Measurements from ENCODE around the gene RBP5. TPM values are rescaled to one million over a fixed set of nuclear protein-coding genes. Genes with fewer than 3 reads are reported as not detected.

The RBP5 gene
- total and polyA plus RNA-seq, 9 donors = 0.49 to 6.5 (median 3.1) TPM

DNA sequence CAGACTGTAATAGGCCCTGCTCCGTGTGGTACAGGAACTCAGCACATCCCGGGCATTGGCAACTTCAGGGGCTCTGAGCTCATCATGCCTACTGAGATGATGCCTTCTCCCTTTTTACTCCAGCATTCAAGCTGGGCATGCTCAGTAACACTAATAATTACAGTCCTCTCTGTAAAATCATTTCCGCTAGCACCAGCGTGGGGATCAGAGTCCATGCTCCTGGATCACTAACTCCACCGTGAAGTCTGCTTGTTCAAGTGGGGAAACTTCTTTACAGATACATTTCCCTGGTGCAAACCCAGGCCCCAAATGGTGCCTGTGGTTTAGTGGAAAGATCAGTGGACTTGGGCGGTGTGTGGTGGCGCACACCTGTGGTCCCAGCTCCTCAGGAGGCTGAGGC, 18.2 kb upstream of the RBP5 start:
- WGBS (ENCODE audit: insufficient coverage) = 93% methylated on average over 4 of the region's 7 CpGs
- H3K9me3 ChIP-seq (replicated peaks; ENCODE audit: control insufficient read depth, low read depth, low read length) = no peaks in the 10 kb centered on the region
- no peaks in the 10 kb centered on the region for H3K4me1 ChIP-seq (ENCODE audit: control insufficient read depth, insufficient read depth, low read length)
- H3K27ac ChIP-seq (ENCODE audit: low read length) = no peak overlapping the region
- no peaks in the 10 kb centered on the region for H3K27me3 ChIP-seq (ENCODE audit: control insufficient read depth, insufficient read depth, low read length)
- no peak overlapping the region for H3K4me3 ChIP-seq (ENCODE audit: low read length)
- H3K36me3 ChIP-seq (ENCODE audit: control insufficient read depth, insufficient read depth, low read length) = peaks cover 33% of the 10 kb centered on the region
- DNase-seq = no peak

DNA sequence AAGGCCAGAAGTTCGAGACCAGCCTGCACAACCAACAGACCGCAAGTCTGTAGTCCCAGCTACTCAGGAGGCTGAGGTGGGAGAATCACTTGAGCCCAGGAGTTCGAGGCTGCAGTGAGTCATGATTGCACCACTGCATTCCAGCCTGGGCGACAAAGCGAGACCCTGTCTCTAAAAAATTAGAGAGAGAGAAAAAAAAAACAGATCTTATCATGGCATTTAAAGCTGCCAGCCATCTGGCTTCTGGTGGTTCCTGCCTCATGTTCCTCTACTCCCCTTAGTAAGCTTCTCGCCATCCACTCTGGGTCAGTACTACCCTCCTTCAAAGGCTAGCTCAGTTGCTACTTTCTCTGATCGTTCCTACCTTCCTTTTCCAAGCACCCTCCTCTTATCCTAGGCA, 17.5 kb upstream of the RBP5 start:
- Histone ChIP-seq H3K27ac (ENCODE audit: low read length) (no peak overlapping the region), H3K4me3 (ENCODE audit: low read length) (no peak overlapping the region), H3K27me3 (ENCODE audit: control insufficient read depth, insufficient read depth, low read length) (no peaks in the 10 kb centered on the region), H3K9me3 (replicated peaks; ENCODE audit: control insufficient read depth, low read depth, low read length) (no peaks in the 10 kb centered on the region), H3K36me3 (ENCODE audit: control insufficient read depth, insufficient read depth, low read length) (peaks cover 38% of the 10 kb centered on the region), H3K4me1 (ENCODE audit: control insufficient read depth, insufficient read depth, low read length) (no peaks in the 10 kb centered on the region)
- no peak for DNase-seq
- WGBS (ENCODE audit: insufficient coverage) = 88% methylated on average over 5 of the region's 7 CpGs

DNA sequence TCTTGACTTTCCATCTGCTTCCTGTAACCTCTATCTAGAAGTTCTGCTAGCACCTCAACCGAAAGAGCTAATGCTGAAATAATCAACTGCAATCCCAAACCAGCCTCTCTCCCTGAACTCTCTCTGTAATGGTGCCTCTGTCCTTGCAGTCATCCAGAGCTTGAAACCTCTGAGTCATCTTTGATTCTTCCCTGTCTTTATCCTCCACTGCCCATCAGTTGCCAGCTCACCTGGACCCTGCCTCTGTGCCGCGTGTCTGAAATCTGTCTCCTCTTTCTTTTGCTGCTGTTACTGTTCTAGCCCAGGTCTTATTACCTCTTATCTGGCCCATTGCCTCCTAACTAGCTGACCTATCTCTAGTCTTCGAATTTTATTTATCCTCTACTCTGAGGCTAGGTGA, 17.0 kb upstream of the RBP5 start:
- no peaks in the 10 kb centered on the region for H3K9me3 ChIP-seq (replicated peaks; ENCODE audit: control insufficient read depth, low read depth, low read length)
- H3K27me3 ChIP-seq (ENCODE audit: control insufficient read depth, insufficient read depth, low read length) = no peaks in the 10 kb centered on the region
- peaks cover 37% of the 10 kb centered on the region for H3K36me3 ChIP-seq (ENCODE audit: control insufficient read depth, insufficient read depth, low read length)
- DNase-seq = no peak
- WGBS (ENCODE audit: insufficient coverage) = 84% methylated on average over 3 of the region's 4 CpGs
- H3K27ac ChIP-seq (ENCODE audit: low read length) = no peak overlapping the region
- H3K4me1 ChIP-seq (ENCODE audit: control insufficient read depth, insufficient read depth, low read length) = no peaks in the 10 kb centered on the region
- no peak overlapping the region for H3K4me3 ChIP-seq (ENCODE audit: low read length)

DNA sequence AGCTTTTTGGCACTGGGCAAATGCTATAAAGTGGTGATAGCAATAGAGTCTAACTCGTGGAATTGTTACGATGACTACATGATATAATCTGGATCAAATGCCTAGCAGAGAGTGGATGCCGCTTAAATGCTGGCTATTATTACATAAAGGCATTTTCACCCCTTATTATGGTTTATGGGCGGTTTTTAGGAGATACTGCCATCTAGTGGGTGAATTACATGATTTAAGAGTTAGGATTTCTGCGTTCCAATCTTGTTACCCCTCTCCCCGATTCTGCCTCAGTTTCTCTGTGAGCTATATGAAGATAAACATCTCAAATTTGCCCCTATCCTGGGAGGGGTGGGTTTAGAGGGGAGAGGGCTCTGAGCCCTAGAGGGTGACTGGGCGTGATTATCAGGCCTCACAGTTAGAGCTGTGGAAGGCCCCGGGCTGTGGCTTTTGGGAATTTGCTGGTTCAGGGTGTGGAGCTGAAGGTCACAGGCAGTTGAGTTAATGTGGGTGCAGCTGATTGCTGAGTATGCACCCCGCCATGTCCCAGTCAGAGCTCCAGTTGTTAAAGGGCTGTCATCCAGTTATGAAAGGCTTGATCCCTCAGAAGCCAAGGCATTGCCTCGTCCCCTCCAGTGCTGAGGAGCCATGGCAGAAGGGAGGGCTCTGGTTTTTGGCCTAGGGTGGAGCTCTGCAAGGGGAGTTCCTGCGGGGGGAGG, 15.9 kb upstream of the RBP5 start:
- WGBS (ENCODE audit: insufficient coverage) = 65% methylated on average over 2 of the region's 11 CpGs
- peak; percentile 63 for DNase-seq
- Histone ChIP-seq H3K36me3 (ENCODE audit: control insufficient read depth, insufficient read depth, low read length) (peaks cover 36% of the 10 kb centered on the region), H3K4me1 (ENCODE audit: control insufficient read depth, insufficient read depth, low read length) (no peaks in the 10 kb centered on the region), H3K9me3 (replicated peaks; ENCODE audit: control insufficient read depth, low read depth, low read length) (no peaks in the 10 kb centered on the region), H3K27me3 (ENCODE audit: control insufficient read depth, insufficient read depth, low read length) (no peaks in the 10 kb centered on the region), H3K4me3 (ENCODE audit: low read length) (no peak overlapping the region), H3K27ac (ENCODE audit: low read length) (no peak overlapping the region)

DNA sequence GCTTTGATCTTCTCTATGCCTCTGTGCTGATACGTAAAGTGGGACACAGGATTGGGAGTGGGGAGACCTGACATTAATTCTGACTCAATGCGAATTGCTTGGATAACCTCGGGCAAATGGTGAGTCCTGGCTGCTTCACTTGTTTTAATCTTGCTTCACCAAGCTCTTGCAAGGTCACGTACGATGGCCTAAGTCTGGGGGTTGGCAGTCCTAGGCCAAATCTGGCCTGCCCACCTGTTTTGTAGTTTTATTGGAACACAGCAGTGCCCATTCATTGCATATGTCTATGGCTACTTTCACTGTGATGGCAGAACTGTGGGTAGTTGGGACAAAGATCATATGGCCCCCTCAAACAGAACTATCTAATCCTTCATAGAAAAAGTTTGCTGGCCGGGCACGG, 14.9 kb upstream of the RBP5 start:
- H3K4me1 ChIP-seq (ENCODE audit: control insufficient read depth, insufficient read depth, low read length) = no peaks in the 10 kb centered on the region
- H3K27ac ChIP-seq (ENCODE audit: low read length) = no peak overlapping the region
- no peak for DNase-seq
- 92% methylated on average over 4 of the region's 7 CpGs for WGBS (ENCODE audit: insufficient coverage)
- no peaks in the 10 kb centered on the region for H3K9me3 ChIP-seq (replicated peaks; ENCODE audit: control insufficient read depth, low read depth, low read length)
- H3K36me3 ChIP-seq (ENCODE audit: control insufficient read depth, insufficient read depth, low read length) = peaks cover 26% of the 10 kb centered on the region
- H3K4me3 ChIP-seq (ENCODE audit: low read length) = no peak overlapping the region
- H3K27me3 ChIP-seq (ENCODE audit: control insufficient read depth, insufficient read depth, low read length) = no peaks in the 10 kb centered on the region

DNA sequence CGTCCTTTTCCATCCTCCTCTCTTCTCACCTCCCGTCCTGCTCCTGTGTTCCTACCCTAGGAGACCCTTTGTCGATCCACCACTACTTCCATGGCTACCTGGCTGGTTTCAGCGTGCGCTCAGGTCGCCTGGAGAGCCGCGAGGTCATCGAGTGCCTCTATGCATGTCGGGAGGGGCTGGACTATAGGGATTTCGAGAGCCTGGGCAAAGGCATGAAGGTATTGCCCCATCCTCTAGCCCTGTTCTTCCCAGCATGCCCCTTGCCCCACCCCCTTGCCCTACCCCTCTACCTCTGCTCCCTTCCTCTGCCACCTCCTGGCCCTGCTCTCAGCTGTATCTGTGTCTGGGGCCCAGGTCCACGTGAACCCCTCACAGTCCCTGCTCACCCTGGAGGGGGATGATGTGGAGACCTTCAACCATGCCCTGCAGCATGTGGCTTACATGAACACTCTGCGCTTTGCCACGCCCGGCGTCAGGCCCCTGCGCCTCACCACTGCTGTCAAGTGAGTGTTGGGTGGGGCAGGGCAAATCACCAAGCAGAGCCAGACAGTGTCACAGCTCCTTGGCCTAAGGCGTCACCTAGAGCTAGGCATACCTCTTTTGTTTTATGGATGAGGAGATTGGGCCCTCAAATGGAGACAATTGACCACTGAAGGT, 14.2 kb upstream of the RBP5 start:
- no peak for DNase-seq
- Histone ChIP-seq H3K4me1 (ENCODE audit: control insufficient read depth, insufficient read depth, low read length) (no peaks in the 10 kb centered on the region), H3K27ac (ENCODE audit: low read length) (no peak overlapping the region), H3K36me3 (ENCODE audit: control insufficient read depth, insufficient read depth, low read length) (peaks cover 24% of the 10 kb centered on the region), H3K9me3 (replicated peaks; ENCODE audit: control insufficient read depth, low read depth, low read length) (no peaks in the 10 kb centered on the region), H3K4me3 (ENCODE audit: low read length) (no peak overlapping the region), H3K27me3 (ENCODE audit: control insufficient read depth, insufficient read depth, low read length) (no peaks in the 10 kb centered on the region)
- WGBS (ENCODE audit: insufficient coverage) = 98% methylated on average over 12 of the region's 18 CpGs

DNA sequence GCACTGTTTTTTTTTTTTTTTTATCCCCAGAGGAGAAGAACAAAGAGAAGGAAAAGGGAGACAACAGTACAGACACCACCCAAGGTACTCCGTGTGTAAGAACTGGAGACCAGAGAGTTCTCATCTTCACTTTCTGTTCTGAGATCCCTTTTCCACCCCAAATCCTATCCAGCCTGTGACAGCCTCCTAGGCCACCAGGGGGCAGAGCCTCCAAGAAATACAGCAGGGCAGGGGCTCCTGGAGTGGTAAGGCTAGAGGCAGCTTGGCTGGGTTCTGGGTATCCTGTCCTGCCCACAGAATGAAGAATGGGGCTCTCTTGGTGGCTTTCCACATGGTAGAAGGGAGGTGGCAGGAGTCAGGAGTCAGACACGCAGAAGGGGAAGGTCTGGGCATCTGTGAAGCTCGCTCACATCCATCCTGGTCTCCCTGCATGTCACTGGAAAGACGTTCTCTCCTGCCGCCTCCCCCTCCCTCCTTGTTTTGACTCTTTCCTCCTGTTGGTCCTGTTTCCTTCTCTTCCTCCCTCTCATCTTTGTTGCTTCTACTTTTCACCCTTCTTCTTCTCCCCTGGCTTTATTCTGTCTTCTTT, 13.5 kb upstream of the RBP5 start:
- WGBS (ENCODE audit: insufficient coverage) = 77% methylated on average over 3 of the region's 5 CpGs
- Histone ChIP-seq H3K36me3 (ENCODE audit: control insufficient read depth, insufficient read depth, low read length) (peaks cover 28% of the 10 kb centered on the region), H3K27ac (ENCODE audit: low read length) (no peak overlapping the region), H3K4me1 (ENCODE audit: control insufficient read depth, insufficient read depth, low read length) (no peaks in the 10 kb centered on the region), H3K27me3 (ENCODE audit: control insufficient read depth, insufficient read depth, low read length) (no peaks in the 10 kb centered on the region), H3K9me3 (replicated peaks; ENCODE audit: control insufficient read depth, low read depth, low read length) (no peaks in the 10 kb centered on the region), H3K4me3 (ENCODE audit: low read length) (no peak overlapping the region)
- DNase-seq = no peak

DNA sequence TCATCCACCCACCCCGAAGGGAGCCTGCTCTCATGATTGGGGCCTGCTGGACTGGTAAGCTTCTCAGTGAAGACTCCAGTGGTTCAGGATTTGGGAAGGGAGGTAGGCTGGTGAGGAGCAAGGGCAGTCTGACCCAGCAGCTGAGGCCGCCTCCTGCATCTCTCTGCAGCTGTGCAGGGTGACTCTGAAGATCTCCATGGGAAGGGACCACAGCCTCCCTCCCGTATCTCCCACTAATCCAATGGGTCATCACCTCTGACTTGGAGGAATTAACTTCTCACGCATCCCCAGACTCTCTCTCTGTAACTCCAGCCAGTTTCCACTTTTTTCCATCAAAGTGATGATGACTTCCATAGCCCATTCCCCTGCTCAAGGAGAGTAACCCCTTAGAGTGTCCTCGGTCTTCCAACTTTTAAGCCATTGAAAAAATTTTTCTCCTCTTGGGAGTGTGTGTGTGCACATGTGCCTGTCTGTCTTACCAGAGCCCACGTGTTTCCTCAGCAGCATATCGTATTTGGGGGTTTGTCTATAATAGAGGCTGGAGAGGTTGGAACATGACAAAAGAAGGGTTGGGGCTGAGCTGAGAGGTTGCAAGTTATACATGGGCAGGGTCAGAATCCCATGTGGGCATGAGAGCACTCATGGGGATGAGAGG, 12.8 kb upstream of the RBP5 start:
- DNase-seq = no peak
- 83% methylated on average over 3 of the region's 7 CpGs for WGBS (ENCODE audit: insufficient coverage)
- H3K27me3 ChIP-seq (ENCODE audit: control insufficient read depth, insufficient read depth, low read length) = no peaks in the 10 kb centered on the region
- peaks cover 34% of the 10 kb centered on the region for H3K36me3 ChIP-seq (ENCODE audit: control insufficient read depth, insufficient read depth, low read length)
- no peak overlapping the region for H3K4me3 ChIP-seq (ENCODE audit: low read length)
- H3K27ac ChIP-seq (ENCODE audit: low read length) = no peak overlapping the region
- H3K9me3 ChIP-seq (replicated peaks; ENCODE audit: control insufficient read depth, low read depth, low read length) = no peaks in the 10 kb centered on the region
- H3K4me1 ChIP-seq (ENCODE audit: control insufficient read depth, insufficient read depth, low read length) = no peaks in the 10 kb centered on the region

DNA sequence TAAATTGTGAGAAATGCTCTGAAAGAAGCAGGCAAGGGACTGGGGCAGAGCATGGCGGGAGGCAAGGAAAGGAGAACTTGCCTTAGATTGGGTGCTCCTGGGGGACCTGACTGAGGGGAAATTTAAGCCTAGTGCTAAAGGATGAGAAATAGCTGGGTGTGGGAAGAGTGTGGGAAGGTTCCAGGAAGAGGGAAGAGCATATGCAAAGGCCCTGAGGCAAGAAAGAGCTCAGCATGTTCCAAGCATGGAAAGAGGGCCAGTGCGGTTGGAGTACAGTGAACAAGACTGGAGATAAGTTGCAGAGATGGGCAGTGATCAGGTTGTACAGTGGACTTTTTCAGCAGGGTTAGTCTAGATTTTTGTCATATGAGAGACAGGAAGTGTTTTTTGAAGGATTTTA, 10.5 kb upstream of the RBP5 start:
- H3K27ac ChIP-seq (ENCODE audit: low read length) = no peak overlapping the region
- WGBS (ENCODE audit: insufficient coverage) = 89% methylated on average over 2 of the region's 2 CpGs
- H3K4me1 ChIP-seq (ENCODE audit: control insufficient read depth, insufficient read depth, low read length) = no peaks in the 10 kb centered on the region
- H3K4me3 ChIP-seq (ENCODE audit: low read length) = no peak overlapping the region
- peaks cover 44% of the 10 kb centered on the region for H3K36me3 ChIP-seq (ENCODE audit: control insufficient read depth, insufficient read depth, low read length)
- no peaks in the 10 kb centered on the region for H3K27me3 ChIP-seq (ENCODE audit: control insufficient read depth, insufficient read depth, low read length)
- no peak for DNase-seq
- H3K9me3 ChIP-seq (replicated peaks; ENCODE audit: control insufficient read depth, low read depth, low read length) = no peaks in the 10 kb centered on the region

DNA sequence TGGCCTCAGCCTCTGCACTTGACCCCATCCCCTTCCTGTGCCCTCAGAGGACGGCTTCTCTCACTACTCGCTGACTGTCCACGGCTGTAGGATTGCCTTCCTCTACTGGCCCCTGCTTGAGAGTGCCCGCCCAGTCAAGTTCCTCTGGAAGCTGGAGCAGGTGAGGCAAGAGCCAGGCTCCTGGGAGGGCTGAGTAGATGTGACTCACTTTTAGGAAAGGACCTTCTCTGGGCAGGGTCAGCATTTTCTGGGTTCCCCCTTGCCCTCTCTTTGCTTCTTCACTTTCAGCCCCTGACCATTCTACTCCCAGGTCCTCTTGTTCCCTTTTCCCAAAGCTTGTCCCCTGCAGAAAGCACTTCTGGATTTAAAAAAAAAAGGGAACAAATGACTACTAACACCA, 9.2 kb upstream of the RBP5 start:
- H3K4me3 ChIP-seq (ENCODE audit: low read length) = no peak overlapping the region
- H3K9me3 ChIP-seq (replicated peaks; ENCODE audit: control insufficient read depth, low read depth, low read length) = no peaks in the 10 kb centered on the region
- WGBS (ENCODE audit: insufficient coverage) = 64% methylated on average over 4 of the region's 4 CpGs
- no peaks in the 10 kb centered on the region for H3K4me1 ChIP-seq (ENCODE audit: control insufficient read depth, insufficient read depth, low read length)
- no peak for DNase-seq
- H3K27me3 ChIP-seq (ENCODE audit: control insufficient read depth, insufficient read depth, low read length) = no peaks in the 10 kb centered on the region
- H3K36me3 ChIP-seq (ENCODE audit: control insufficient read depth, insufficient read depth, low read length) = peaks cover 43% of the 10 kb centered on the region
- no peak overlapping the region for H3K27ac ChIP-seq (ENCODE audit: low read length)
